Measurements from ENCODE around the gene CBY1.
A peak's percentile ranks its signal among the peaks of the same experiment; 100 is the strongest.

CBY1 gene

GRCh38 chr22:38681582-38682335 lies 25.3 kb downstream of the CBY1 start, which contains the start of gene TOMM22:
TOMM22 (plus strand) TSS chr22:38681957; CDS start chr22:38681979, 22 bp downstream.
- H3K27ac Mint-ChIP-seq = peak within 1 kb of the TSS; percentile 99
- peaks cover 3% of the 10 kb centered on the region for H3K36me3 Mint-ChIP-seq
- H3K27me3 Mint-ChIP-seq = no peaks in the 10 kb centered on the region
- H3K4me3 Mint-ChIP-seq = peak within 1 kb of the TSS; percentile 99
- H3K9me3 Mint-ChIP-seq (ENCODE audit: low read depth) = no peaks in the 10 kb centered on the region
- peaks cover 16% of the 10 kb centered on the region for H3K4me1 Mint-ChIP-seq (ENCODE audit: low read depth)

GRCh38 chr22:38684895-38685294 lies 28.5 kb downstream of the CBY1 start:
- peaks cover 5% of the 10 kb centered on the region for H3K36me3 Mint-ChIP-seq
- no peaks in the 10 kb centered on the region for H3K27me3 Mint-ChIP-seq
- H3K4me1 Mint-ChIP-seq (ENCODE audit: low read depth) = peaks cover 16% of the 10 kb centered on the region
- no peak overlapping the region for H3K4me3 Mint-ChIP-seq
- H3K9me3 Mint-ChIP-seq (ENCODE audit: low read depth) = no peaks in the 10 kb centered on the region
- no peak overlapping the region for H3K27ac Mint-ChIP-seq

- Mint-ChIP-seq H3K4me3 (no peak overlapping the region), H3K27ac (no peak overlapping the region), H3K4me1 (ENCODE audit: low read depth) (peaks cover 16% of the 10 kb centered on the region), H3K9me3 (ENCODE audit: low read depth) (no peaks in the 10 kb centered on the region), H3K27me3 (no peaks in the 10 kb centered on the region), H3K36me3 (peaks cover 5% of the 10 kb centered on the region)
These were observed 29.3 kb downstream of the CBY1 start for GRCh38 chr22:38685761-38686160.

GRCh38 chr22:38689651-38690050 lies 33.2 kb downstream of the CBY1 start:
- Mint-ChIP-seq H3K9me3 (ENCODE audit: low read depth) (no peaks in the 10 kb centered on the region), H3K4me3 (no peak overlapping the region), H3K27me3 (no peaks in the 10 kb centered on the region), H3K4me1 (ENCODE audit: low read depth) (peaks cover 10% of the 10 kb centered on the region), H3K36me3 (peaks cover 5% of the 10 kb centered on the region), H3K27ac (no peak overlapping the region)

- H3K27ac Mint-ChIP-seq = no peak overlapping the region
- H3K4me1 Mint-ChIP-seq (ENCODE audit: low read depth) = peaks cover 47% of the 10 kb centered on the region
- H3K9me3 Mint-ChIP-seq (ENCODE audit: low read depth) = no peaks in the 10 kb centered on the region
- H3K27me3 Mint-ChIP-seq = no peaks in the 10 kb centered on the region
- no peak overlapping the region for H3K4me3 Mint-ChIP-seq
- H3K36me3 Mint-ChIP-seq = peaks cover 12% of the 10 kb centered on the region
These were observed 37.6 kb downstream of the CBY1 start for GRCh38 chr22:38694049-38694448.

- H3K4me3 Mint-ChIP-seq = peak overlapping the region; percentile 35
- H3K27me3 Mint-ChIP-seq = no peaks in the 10 kb centered on the region
- H3K4me1 Mint-ChIP-seq (ENCODE audit: low read depth) = peaks cover 56% of the 10 kb centered on the region
- peak overlapping the region; percentile 7 for H3K27ac Mint-ChIP-seq
- peaks cover 12% of the 10 kb centered on the region for H3K36me3 Mint-ChIP-seq
- H3K9me3 Mint-ChIP-seq (ENCODE audit: low read depth) = no peaks in the 10 kb centered on the region
These were observed 38.5 kb downstream of the CBY1 start for GRCh38 chr22:38694940-38695339.

- Mint-ChIP-seq H3K4me1 (ENCODE audit: low read depth) (peaks cover 61% of the 10 kb centered on the region), H3K36me3 (peaks cover 12% of the 10 kb centered on the region), H3K27me3 (no peaks in the 10 kb centered on the region), H3K9me3 (ENCODE audit: low read depth) (no peaks in the 10 kb centered on the region), H3K27ac (peak overlapping the region; percentile 90), H3K4me3 (peak overlapping the region; percentile 94)
These were observed 40.4 kb downstream of the CBY1 start for GRCh38 chr22:38696606-38697424.

GRCh38 chr22:38697425-38698089 lies 41.1 kb downstream of the CBY1 start:
- Mint-ChIP-seq H3K36me3 (peaks cover 12% of the 10 kb centered on the region), H3K27ac (peak overlapping the region; percentile 90), H3K27me3 (no peaks in the 10 kb centered on the region), H3K4me1 (ENCODE audit: low read depth) (peaks cover 61% of the 10 kb centered on the region), H3K9me3 (ENCODE audit: low read depth) (no peaks in the 10 kb centered on the region), H3K4me3 (peak overlapping the region; percentile 94)

GRCh38 chr22:38698407-38699094 lies 42.1 kb downstream of the CBY1 start:
- Mint-ChIP-seq H3K27me3 (no peaks in the 10 kb centered on the region), H3K27ac (peak overlapping the region; percentile 93), H3K4me3 (peak overlapping the region; percentile 94), H3K36me3 (peaks cover 10% of the 10 kb centered on the region), H3K4me1 (ENCODE audit: low read depth) (peaks cover 58% of the 10 kb centered on the region), H3K9me3 (ENCODE audit: low read depth) (no peaks in the 10 kb centered on the region)

- peaks cover 60% of the 10 kb centered on the region for H3K4me1 Mint-ChIP-seq (ENCODE audit: low read depth)
- no peaks in the 10 kb centered on the region for H3K27me3 Mint-ChIP-seq
- peak overlapping the region; percentile 93 for H3K27ac Mint-ChIP-seq
- H3K36me3 Mint-ChIP-seq = peaks cover 10% of the 10 kb centered on the region
- H3K4me3 Mint-ChIP-seq = peak overlapping the region; percentile 94
- H3K9me3 Mint-ChIP-seq (ENCODE audit: low read depth) = no peaks in the 10 kb centered on the region
These were observed 42.7 kb downstream of the CBY1 start for GRCh38 chr22:38699143-38699542.

- H3K36me3 Mint-ChIP-seq = peaks cover 9% of the 10 kb centered on the region
- H3K4me1 Mint-ChIP-seq (ENCODE audit: low read depth) = peaks cover 61% of the 10 kb centered on the region
- H3K9me3 Mint-ChIP-seq (ENCODE audit: low read depth) = no peaks in the 10 kb centered on the region
- H3K4me3 Mint-ChIP-seq = peak overlapping the region; percentile 94
- H3K27ac Mint-ChIP-seq = peak overlapping the region; percentile 93
- H3K27me3 Mint-ChIP-seq = no peaks in the 10 kb centered on the region
These were observed 43.3 kb downstream of the CBY1 start for GRCh38 chr22:38699784-38700183.

- H3K9me3 Mint-ChIP-seq (ENCODE audit: low read depth) = no peaks in the 10 kb centered on the region
- H3K4me3 Mint-ChIP-seq = peak overlapping the region; percentile 94
- no peaks in the 10 kb centered on the region for H3K27me3 Mint-ChIP-seq
- peaks cover 7% of the 10 kb centered on the region for H3K36me3 Mint-ChIP-seq
- H3K27ac Mint-ChIP-seq = peak overlapping the region; percentile 93
- H3K4me1 Mint-ChIP-seq (ENCODE audit: low read depth) = peaks cover 61% of the 10 kb centered on the region
These were observed 43.9 kb downstream of the CBY1 start for GRCh38 chr22:38700270-38700788.

- Mint-ChIP-seq H3K4me3 (peak within 1 kb of the TSS; percentile 94), H3K27me3 (no peaks in the 10 kb centered on the region), H3K9me3 (ENCODE audit: low read depth) (no peaks in the 10 kb centered on the region), H3K27ac (peak within 1 kb of the TSS; percentile 98), H3K36me3 (peaks cover 7% of the 10 kb centered on the region), H3K4me1 (ENCODE audit: low read depth) (peaks cover 61% of the 10 kb centered on the region)
These were observed 44.6 kb downstream of the CBY1 start, which contains the start of gene JOSD1 for GRCh38 chr22:38700789-38701628. JOSD1 (minus strand) TSS chr22:38700943; CDS start chr22:38699987, 956 bp downstream.

All from activated naive CD8-positive, alpha-beta T cell (primary cell).